ENCODE results near the gene KCNJ14.

KCNJ14 gene

DNA sequence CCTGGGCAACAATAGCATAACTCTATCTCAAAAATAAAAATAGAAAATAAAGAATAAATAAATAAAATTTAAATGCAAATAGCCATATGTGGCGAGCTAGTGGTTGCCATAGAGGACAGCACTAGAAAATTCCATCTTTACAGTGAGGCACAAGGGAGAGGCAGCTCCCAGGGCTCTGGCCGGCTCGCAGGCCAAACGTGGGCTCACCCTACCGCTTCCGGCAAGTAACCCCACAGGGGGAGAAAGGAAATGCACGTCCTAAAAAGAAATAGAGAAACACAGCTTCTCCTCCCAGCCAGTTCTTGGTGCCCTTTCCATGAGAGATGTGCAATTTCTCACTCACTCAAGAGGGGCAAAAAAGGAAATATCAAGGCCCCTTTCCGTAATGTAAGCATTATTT is 22.0 kb upstream of the KCNJ14 start (continued):
- TF ChIP-seq, protein P1, sequence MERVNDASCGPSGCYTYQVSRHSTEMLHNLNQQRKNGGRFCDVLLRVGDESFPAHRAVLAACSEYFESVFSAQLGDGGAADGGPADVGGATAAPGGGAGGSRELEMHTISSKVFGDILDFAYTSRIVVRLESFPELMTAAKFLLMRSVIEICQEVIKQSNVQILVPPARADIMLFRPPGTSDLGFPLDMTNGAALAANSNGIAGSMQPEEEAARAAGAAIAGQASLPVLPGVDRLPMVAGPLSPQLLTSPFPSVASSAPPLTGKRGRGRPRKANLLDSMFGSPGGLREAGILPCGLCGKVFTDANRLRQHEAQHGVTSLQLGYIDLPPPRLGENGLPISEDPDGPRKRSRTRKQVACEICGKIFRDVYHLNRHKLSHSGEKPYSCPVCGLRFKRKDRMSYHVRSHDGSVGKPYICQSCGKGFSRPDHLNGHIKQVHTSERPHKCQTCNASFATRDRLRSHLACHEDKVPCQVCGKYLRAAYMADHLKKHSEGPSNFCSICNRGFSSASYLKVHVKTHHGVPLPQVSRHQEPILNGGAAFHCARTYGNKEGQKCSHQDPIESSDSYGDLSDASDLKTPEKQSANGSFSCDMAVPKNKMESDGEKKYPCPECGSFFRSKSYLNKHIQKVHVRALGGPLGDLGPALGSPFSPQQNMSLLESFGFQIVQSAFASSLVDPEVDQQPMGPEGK (CRISPR knock-in tag; IDR thresholded peaks at IDR 0.05; ENCODE audit: borderline replicate concordance): no peak
- no peak for TF ChIP-seq ZFP30 (CRISPR knock-in tag; IDR thresholded peaks at IDR 0.05)

DNA sequence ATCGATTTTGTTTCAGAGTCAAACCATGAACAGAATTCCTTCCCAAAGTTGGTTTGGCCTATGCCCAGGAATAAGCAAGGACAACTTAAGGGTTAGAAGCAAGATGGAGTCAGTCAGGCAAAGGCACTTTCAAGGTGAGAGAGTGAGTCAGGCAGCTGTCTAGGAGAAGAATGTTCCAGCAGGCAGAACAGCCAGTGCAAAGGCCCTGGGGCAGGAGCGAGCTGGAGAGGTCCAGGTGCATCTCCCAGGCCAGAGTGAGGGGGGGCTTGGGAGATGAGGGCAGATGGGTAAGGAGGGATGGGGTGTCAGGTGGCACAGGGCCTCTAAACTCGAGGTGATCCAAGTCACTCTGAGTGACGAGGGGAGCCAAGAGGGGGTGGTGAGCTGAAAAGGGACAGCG is 18.8 kb upstream of the KCNJ14 start:
- TF ChIP-seq ZFP30 (CRISPR knock-in tag; IDR thresholded peaks at IDR 0.05) (no peak), GLIS3 (CRISPR knock-in tag; IDR thresholded peaks at IDR 0.05) (no peak), TOX (CRISPR knock-in tag; IDR thresholded peaks at IDR 0.05; ENCODE audit: borderline replicate concordance) (no peak), OSR1 (CRISPR knock-in tag; IDR thresholded peaks at IDR 0.05) (no peak), ARNTL (CRISPR knock-in tag; IDR thresholded peaks at IDR 0.05; ENCODE audit: borderline replicate concordance, low read depth) (no peak), ZC3H10 (CRISPR knock-in tag; IDR thresholded peaks at IDR 0.05) (no peak), BACH2 (CRISPR knock-in tag; IDR thresholded peaks at IDR 0.05; ENCODE audit: borderline replicate concordance) (no peak), SNAI2 (CRISPR knock-in tag; IDR thresholded peaks at IDR 0.05) (no peak), ZFP3 (CRISPR knock-in tag; IDR thresholded peaks at IDR 0.05) (no peak), ISL1 (CRISPR knock-in tag; IDR thresholded peaks at IDR 0.05) (no peak)
- TF ChIP-seq, protein P2, sequence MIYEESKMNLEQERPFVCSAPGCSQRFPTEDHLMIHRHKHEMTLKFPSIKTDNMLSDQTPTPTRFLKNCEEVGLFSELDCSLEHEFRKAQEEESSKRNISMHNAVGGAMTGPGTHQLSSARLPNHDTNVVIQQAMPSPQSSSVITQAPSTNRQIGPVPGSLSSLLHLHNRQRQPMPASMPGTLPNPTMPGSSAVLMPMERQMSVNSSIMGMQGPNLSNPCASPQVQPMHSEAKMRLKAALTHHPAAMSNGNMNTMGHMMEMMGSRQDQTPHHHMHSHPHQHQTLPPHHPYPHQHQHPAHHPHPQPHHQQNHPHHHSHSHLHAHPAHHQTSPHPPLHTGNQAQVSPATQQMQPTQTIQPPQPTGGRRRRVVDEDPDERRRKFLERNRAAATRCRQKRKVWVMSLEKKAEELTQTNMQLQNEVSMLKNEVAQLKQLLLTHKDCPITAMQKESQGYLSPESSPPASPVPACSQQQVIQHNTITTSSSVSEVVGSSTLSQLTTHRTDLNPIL (CRISPR knock-in tag; IDR thresholded peaks at IDR 0.05; ENCODE audit: low read depth): no peak
- TF ChIP-seq, protein P1 (CRISPR knock-in tag; IDR thresholded peaks at IDR 0.05; ENCODE audit: borderline replicate concordance): no peak
- TF ChIP-seq, protein P3, sequence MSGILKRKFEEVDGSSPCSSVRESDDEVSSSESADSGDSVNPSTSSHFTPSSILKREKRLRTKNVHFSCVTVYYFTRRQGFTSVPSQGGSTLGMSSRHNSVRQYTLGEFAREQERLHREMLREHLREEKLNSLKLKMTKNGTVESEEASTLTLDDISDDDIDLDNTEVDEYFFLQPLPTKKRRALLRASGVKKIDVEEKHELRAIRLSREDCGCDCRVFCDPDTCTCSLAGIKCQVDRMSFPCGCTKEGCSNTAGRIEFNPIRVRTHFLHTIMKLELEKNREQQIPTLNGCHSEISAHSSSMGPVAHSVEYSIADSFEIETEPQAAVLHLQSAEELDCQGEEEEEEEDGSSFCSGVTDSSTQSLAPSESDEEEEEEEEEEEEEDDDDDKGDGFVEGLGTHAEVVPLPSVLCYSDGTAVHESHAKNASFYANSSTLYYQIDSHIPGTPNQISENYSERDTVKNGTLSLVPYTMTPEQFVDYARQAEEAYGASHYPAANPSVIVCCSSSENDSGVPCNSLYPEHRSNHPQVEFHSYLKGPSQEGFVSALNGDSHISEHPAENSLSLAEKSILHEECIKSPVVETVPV (CRISPR knock-in tag; IDR thresholded peaks at IDR 0.05): no peak
- ATAC-seq: no peak

DNA sequence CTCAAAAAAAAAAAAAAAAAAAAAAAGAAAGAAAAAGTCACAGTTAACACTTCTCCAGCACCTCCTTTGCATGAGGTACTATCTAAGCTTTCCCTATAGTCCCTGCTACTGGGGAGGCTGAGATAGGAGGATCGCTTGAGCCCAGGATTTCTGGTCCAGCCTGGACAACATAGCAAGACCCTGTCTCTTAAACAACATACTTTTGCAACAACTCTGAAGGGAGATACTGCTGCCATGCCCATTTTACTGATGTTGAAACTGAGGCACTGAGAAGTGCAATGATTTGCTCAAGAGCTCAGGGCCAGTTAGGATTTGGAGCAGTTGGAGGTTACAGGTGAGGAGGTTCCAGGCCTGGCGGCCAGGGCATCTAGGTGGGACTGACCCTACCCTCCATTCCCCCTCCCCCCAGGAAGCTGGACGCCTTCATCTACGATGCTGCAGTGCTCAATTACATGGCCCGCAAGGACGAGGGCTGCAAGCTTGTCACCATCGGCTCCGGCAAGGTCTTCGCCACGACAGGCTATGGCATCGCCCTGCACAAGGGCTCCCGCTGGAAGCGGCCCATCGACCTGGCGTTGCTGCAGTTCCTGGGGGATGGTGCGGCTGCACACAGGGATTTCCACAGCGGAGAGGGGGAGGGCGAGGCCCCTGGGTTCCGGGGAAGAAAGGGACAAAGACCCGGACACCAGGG is 13.9 kb upstream of the KCNJ14 start:
- no peak for TF ChIP-seq ZFP3 (CRISPR knock-in tag; IDR thresholded peaks at IDR 0.05)
- no peak for TF ChIP-seq ZFP30 (CRISPR knock-in tag; IDR thresholded peaks at IDR 0.05)
- no peak for TF ChIP-seq TCF4 (CRISPR knock-in tag; IDR thresholded peaks at IDR 0.05; ENCODE audit: borderline replicate concordance)
- TF ChIP-seq RARB (CRISPR knock-in tag; IDR thresholded peaks at IDR 0.05): no peak
- no peak for TF ChIP-seq ZNF8 (CRISPR knock-in tag; IDR thresholded peaks at IDR 0.05)
- TF ChIP-seq, protein P4, sequence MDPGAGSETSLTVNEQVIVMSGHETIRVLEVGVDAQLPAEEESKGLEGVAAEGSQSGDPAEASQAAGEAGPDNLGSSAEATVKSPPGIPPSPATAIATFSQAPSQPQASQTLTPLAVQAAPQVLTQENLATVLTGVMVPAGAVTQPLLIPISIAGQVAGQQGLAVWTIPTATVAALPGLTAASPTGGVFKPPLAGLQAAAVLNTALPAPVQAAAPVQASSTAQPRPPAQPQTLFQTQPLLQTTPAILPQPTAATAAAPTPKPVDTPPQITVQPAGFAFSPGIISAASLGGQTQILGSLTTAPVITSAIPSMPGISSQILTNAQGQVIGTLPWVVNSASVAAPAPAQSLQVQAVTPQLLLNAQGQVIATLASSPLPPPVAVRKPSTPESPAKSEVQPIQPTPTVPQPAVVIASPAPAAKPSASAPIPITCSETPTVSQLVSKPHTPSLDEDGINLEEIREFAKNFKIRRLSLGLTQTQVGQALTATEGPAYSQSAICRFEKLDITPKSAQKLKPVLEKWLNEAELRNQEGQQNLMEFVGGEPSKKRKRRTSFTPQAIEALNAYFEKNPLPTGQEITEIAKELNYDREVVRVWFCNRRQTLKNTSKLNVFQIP (CRISPR knock-in tag; IDR thresholded peaks at IDR 0.05; ENCODE audit: borderline replicate concordance, low read depth): no peak
- no peak for TF ChIP-seq ZNF70 (CRISPR knock-in tag; IDR thresholded peaks at IDR 0.05)
- TF ChIP-seq GLIS3 (CRISPR knock-in tag; IDR thresholded peaks at IDR 0.05): no peak
- no peak for TF ChIP-seq ZNF565 (CRISPR knock-in tag; conservative IDR thresholded peaks at IDR 0.05; ENCODE audit: low read depth)
- ATAC-seq: no peak
